Measurements from ENCODE around the gene MYO7B.

GRCh38 chr2:127545796-127546195 lies 10.3 kb downstream of the MYO7B start:
- TF ChIP-seq POLR2A (IDR thresholded peaks at IDR 0.05) = no peak
- no peak for TF ChIP-seq CTCF (IDR thresholded peaks at IDR 0.05)
- no peak for TF ChIP-seq EP300 (IDR thresholded peaks at IDR 0.05)

All from tibial nerve (tissue), 4 donors.